ENCODE measurements around the gene NKX2-4. TPM values are rescaled to one million over a fixed set of nuclear protein-coding genes. Genes with fewer than 3 reads are reported as not detected.
A peak's percentile ranks its signal among the peaks of the same experiment; 100 is the strongest.

NKX2-4 gene
- total and polyA plus RNA-seq, 2 donors (not counting 1 experiment from before 2014, with no cell fraction given) = not detected

DNA sequence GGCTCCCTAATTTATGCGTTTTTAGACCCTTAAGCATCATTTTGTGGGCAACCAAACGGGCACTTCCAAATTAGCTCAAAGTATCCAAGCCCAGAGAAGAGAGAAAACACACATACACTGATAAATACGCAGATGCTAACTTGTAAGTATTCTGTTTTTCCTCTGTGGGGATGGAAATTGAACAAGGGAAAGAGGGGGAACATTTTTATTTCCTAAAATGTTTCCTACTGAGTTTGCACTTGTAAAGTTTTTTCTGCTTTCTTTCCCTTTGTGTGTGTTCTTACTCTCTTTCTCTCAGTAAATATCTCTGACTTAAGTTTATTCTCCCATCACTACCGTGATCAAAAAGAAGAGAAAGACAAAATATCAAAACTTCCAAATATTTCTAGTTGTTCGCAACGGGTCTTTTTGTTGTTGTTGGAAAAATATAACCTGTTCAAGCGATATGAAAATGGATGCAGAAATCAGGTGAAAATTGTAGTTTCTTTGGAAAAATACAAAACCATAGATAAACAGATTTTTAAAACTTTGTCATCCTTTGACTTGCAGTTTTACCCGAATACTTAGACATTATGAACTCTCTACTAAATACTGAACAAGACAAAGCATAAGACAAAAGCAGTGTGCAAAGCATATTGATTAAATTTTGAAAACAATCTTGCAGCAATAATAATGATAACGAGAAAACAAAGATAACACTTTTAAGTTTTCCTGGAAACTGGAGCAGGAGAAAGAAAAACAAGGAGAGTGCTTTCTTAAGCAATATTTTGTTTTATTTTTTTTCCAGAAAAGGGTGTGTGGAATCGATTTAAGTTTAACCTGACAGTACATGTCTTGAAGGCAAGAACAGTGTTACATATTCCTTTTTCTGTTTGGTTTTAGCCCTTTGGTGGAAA lies 1.0 kb upstream of the NKX2-4 start:
- intact Hi-C loops (cut with micrococcal nuclease) = loop anchor here (5.0 to 10.0 kb wide), 2 partner anchors 94 to 109 kb away; partner anchors contain the start of gene XRN2
- Histone ChIP-seq H3K9me3 (ENCODE audit: control extremely low read depth in 1 of 3, control insufficient read depth in 2 of 3, insufficient read depth in 1 of 3, low read length in 2 of 3) (peaks cover 2 to 9% (median 8%) of the 10 kb centered on the region in 3 donors), H3K27me3 (replicated peaks in 1 of 4; ENCODE audit: control extremely low read depth in 1 of 4, control insufficient read depth in 3 of 4, insufficient read depth in 4 of 4, low read length in 3 of 4) (peaks cover 4 to 69% (median 35%) of the 10 kb centered on the region in 4 experiments), H4K20me1 (ENCODE audit: control insufficient read depth, insufficient read depth, low read length, poor library complexity, severe bottlenecking) (no peaks in the 10 kb centered on the region), H2AFZ (ENCODE audit: insufficient read depth, low read depth, low read length, poor library complexity, severe bottlenecking) (no peak overlapping the region), H3K27ac (ENCODE audit: low read length in 2 of 2) (no peak overlapping the region), H3K79me2 (ENCODE audit: control insufficient read depth, insufficient read depth, low read length) (no peaks in the 10 kb centered on the region), H3K36me3 (replicated peaks in 1 of 2; ENCODE audit: control extremely low read depth in 1 of 2, control insufficient read depth in 1 of 2, extremely low read depth in 1 of 2, insufficient read depth in 2 of 2, low read length in 1 of 2) (no peaks in the 10 kb centered on the region), H3K9ac (ENCODE audit: low read length) (no peak overlapping the region), H3K4me2 (replicated peaks; ENCODE audit: low read depth, low read length, poor library complexity, severe bottlenecking) (no peak overlapping the region), H3K4me3 (ENCODE audit: control extremely low read depth in 1 of 5, extremely low read depth in 1 of 5, insufficient read depth in 1 of 5, low read depth in 2 of 5, low read length in 4 of 5) (no peak overlapping the region), H3K4me1 (ENCODE audit: control insufficient read depth in 2 of 2, insufficient read depth in 2 of 2, low read length in 2 of 2) (peaks cover 7 to 18% of the 10 kb centered on the region in 2 donors)
- TF ChIP-seq, protein P1, sequence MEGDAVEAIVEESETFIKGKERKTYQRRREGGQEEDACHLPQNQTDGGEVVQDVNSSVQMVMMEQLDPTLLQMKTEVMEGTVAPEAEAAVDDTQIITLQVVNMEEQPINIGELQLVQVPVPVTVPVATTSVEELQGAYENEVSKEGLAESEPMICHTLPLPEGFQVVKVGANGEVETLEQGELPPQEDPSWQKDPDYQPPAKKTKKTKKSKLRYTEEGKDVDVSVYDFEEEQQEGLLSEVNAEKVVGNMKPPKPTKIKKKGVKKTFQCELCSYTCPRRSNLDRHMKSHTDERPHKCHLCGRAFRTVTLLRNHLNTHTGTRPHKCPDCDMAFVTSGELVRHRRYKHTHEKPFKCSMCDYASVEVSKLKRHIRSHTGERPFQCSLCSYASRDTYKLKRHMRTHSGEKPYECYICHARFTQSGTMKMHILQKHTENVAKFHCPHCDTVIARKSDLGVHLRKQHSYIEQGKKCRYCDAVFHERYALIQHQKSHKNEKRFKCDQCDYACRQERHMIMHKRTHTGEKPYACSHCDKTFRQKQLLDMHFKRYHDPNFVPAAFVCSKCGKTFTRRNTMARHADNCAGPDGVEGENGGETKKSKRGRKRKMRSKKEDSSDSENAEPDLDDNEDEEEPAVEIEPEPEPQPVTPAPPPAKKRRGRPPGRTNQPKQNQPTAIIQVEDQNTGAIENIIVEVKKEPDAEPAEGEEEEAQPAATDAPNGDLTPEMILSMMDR (IDR thresholded peaks at IDR 0.05) = no peak
- TF ChIP-seq EZH2 (IDR thresholded peaks at IDR 0.05; ENCODE audit: borderline replicate concordance, insufficient read depth, low read depth, low read length, poor library complexity, severe bottlenecking) = no peak
- H3K4me1 Mint-ChIP-seq = peaks cover 9% of the 10 kb centered on the region
- H3K4me3 Mint-ChIP-seq = peak overlapping the region; percentile 70
- ChIA-PET CTCF (no interaction called here), POLR2A (no interaction called here)
- DNase-seq = no peak
- no peak overlapping the region for H3K27ac Mint-ChIP-seq
- H3K9me3 Mint-ChIP-seq (ENCODE audit: insufficient read depth) = no peaks in the 10 kb centered on the region
- H3K27me3 Mint-ChIP-seq = peaks cover 60% of the 10 kb centered on the region
- WGBS (ENCODE audit: insufficient coverage) = 50% methylated on average over 1 of the region's 10 CpGs
- ATAC-seq (ENCODE audit: low read depth) = no peak
